HG03469 (cell line): ENCODE data around the gene TBXA2R.
A peak's percentile ranks its signal among the peaks of the same experiment; 100 is the strongest.
"Not testable (repeated sequence)": the region's sequence is repeated elsewhere in the genome, so short reads cannot be mapped to it uniquely, and the experiment has no call there.

Source experiments
- ATAC-seq: cut with Tn5 transposase; IDR thresholded peaks from one replicate; pipeline ENCODE4 v1.9.1; 2021; ENCODE audit warnings: mild to moderate bottlenecking, moderate library complexity, moderate number of reproducible peaks; ENCODE audit not compliant: unreplicated experiment

TBXA2R gene

DNA sequence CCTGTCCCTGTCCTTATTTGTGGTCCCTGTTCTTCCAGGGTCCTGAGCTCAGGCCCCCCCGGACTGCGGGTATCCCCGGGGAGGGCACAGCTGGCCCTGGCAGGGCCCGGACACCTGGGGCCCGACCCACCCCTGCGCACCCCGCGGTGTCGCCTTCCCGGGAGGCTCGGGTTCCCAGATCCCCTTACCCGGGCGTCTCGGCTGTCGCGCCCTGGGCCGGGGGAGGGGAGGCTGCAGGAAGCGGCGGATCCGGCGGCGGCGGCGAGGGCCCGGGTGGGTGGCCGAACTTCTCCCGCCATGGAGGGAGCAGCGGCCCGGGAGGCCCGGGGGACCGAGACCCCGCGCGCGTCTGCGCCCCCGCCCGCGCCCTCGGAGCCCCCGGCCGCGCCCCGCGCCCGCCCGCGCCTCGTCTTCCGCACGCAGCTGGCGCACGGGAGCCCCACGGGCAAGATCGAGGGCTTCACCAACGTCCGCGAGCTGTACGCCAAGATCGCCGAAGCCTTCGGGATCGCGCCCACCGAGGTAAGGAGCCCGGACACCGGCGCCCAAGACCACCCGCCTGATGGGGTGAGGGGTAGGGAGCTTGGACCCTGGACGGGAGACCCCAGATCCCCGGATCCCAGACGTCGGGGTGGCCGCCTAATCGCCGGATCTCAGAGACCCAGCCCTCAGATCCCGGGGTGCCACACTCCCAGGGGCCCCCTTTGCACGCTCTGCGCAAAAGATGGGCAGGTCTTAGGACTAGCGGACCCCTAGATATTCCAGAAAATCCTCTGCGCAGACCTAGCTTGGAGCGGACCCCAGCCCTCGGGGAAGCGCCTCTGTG lies 21.2 kb downstream of the TBXA2R start, which contains the start of gene GIPC3:
TSS of gene GIPC3 (plus strand) at position 178 of the 826 bp plus-strand sequence. CDS start at position 298, 120 bp downstream.
- no peak for ATAC-seq

GRCh38 chr19:3584036-3584802 lies 22.5 kb downstream of the TBXA2R start:
- ATAC-seq: not testable (repeated sequence)

DNA sequence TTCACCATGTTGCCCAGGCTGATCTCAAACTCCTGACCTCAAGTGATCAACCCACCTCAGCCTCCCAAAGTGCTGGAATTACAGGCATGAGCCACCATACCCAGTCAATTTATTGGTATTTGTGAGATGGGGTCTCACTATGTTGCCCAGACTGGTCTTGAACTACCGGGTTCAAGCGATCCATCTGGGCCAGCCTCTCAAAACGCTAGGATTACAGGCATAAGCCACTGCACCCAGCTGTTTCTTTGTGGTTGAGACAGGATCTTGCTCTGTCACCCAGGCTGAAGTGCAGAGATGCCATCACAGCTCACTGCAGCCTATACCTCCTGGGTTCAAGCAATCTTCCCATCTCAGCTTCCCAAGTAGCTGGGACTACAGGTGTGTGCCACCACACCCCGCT lies 24.9 kb downstream of the TBXA2R start:
- ATAC-seq: not testable (repeated sequence)

- no peak for ATAC-seq
These were observed 26.3 kb downstream of the TBXA2R start for GRCh38 chr19:3580156-3580934.

DNA sequence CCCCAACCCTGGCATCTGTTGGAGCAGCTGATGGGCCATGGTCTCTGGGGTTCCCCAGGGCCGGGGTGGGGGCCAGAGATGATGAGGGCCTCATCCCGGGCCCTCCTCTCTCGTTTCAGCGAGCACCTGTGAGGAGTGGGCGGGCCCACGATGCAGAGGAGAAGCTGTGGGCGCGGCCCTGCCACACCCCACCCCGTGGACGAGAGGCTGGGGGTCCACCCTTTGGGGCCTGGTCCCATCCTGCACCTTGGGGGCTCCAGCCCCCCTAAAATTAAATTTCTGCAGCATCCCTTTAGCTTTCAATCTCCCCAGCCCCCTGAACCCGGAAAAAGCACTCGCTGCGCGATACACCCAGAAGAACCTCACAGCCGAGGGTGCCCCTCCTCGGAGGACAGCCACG lies 28.3 kb downstream of the TBXA2R start:
- ATAC-seq: no peak

DNA sequence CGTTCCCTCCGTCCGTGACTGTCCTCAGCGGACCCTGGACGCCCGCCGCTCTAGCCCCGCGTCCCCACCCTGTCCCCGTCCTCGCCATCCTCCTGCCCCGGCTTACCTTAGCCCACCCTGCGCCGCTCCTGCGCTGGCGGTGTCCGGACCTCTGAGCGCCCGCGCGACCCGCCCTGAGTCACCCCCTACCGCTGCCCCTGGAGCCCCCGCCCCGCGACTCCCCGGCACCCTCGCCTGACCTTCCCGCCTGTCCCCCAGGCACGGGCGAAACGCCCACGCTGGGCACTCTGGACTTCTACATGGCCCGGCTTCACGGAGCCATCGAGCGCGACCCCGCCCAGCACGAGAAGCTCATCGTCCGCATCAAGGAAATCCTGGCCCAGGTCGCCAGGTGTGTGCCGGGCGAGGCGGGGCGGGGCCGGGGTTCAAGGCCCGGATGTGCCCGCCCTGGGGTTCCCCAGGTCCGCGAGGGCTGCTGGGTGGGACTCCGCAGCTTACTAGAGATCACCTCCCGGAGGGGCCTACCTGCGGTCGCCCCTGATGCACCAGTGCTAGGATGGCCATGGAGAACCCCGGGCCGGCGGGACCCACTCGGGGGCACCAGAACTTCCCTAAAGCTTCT lies 28.8 kb downstream of the TBXA2R start:
- no peak for ATAC-seq

DNA sequence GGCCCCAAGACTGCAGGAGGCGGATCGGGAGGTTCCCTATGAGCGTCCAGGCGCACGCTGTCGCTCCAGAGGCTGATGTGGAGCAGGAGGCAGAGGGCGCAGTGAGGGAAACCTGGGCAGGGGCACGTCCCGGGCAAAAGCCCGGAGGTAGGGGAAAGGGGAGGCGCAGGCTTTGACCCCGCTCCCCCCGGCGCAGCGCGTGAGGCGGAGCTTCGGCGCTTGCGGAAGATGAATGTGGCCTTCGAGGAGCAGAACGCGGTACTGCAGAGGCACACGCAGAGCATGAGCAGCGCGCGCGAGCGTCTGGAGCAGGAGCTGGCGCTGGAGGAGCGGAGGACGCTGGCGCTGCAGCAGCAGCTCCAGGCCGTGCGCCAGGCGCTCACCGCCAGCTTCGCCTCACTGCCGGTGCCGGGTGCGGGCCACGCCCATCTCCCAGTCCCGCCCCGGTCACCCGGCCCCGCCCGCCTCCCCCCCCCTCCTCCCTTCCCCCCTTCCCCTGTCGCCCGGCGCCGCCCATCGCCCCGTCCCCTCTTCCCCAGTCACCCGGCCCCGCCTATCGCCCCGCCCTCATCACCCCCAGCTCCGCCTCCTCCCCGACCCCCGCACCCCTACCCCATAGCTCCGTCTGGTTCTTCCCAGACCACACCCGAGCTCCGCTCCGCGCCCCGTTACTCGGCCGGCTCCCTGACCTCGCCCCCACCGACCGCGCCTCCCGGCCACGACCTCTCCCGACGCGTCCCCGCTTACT lies 29.8 kb downstream of the TBXA2R start:
- ATAC-seq: no peak

- no peak for ATAC-seq
These were observed 30.6 kb downstream of the TBXA2R start for GRCh38 chr19:3575949-3576673.

- ATAC-seq: no peak
These were observed 31.4 kb downstream of the TBXA2R start for GRCh38 chr19:3575260-3575741.

DNA sequence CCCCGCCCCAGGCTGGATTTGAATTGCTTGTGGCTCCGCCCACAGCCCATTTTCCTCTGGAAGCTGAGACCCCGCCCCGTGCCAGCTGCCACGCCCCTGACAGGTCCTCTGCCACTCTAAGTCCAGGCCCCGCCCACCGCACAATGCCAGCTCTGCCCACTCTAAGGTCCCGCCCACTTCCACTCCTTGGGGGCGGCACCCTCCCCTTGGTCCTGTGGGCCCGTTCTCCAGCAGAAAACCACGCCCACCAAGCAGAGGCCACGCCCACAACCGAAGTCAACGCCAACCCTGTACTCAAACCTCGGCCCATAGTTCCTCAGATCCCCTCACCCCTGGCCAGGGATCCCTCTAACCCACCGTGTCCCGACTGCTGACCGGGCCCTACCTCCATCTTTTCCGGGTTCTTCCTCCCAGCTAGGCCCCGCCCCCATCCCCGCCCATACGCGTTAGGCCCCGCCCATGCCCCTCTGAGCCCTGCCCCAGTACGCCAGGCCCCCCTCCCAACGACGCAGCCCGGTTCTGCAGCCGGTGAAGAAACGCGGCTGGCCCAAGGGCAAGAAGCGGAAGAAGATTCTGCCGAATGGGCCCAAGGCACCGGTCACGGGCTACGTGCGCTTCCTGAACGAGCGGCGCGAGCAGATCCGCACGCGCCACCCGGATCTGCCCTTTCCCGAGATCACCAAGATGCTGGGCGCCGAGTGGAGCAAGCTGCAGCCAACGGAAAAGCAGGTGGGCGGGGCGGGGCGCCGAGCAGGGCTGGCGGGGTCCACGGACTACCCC lies 32.6 kb downstream of the TBXA2R start:
- ATAC-seq: no peak

GRCh38 chr19:3573162-3573857 lies 33.4 kb downstream of the TBXA2R start:
- ATAC-seq: no peak

- ATAC-seq: no peak
These were observed 33.9 kb downstream of the TBXA2R start, which contains the start of gene HMG20B for GRCh38 chr19:3572855-3573161. Gene HMG20B, plus strand, starts transcription at chr19:3572944. Its CDS starts 366 bp downstream, at chr19:3573310.

DNA sequence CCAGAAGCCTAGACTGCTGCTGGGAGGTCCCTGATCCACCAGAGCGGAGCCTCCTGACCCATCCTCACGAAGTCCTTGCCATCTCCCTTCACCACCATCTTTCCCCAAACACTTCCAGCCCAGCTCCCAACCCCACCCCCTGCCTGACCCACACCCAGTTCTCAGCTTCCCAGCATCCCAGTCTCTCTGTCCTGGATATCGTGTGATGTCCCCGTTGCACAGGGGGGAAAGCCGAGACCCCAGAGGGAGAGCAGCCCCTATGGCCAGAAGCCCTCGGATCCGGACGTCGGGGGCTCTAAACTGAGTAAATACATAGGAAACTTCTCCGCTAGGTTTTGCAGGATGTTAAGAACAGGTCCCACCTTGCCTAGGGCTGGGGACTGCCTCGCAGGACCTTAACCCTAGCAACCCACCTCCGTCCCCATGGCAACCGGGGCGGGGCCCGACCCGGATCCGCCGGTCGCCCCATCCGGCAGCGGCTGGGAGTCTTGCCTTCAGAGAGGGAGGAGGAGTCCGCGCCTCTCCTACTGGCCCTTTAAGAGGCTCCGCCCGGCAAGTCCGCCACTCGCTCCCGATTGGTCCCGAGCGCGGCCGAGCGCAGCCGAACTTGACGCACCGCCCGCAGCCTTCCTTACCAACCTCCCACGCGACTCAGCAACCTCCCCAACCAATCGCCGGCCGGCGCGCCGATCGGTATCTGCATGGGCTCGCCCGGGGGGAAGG lies 34.4 kb downstream of the TBXA2R start:
- ATAC-seq: peak; percentile 76

GRCh38 chr19:3570606-3571011 lies 36.1 kb downstream of the TBXA2R start:
- ATAC-seq: no peak

DNA sequence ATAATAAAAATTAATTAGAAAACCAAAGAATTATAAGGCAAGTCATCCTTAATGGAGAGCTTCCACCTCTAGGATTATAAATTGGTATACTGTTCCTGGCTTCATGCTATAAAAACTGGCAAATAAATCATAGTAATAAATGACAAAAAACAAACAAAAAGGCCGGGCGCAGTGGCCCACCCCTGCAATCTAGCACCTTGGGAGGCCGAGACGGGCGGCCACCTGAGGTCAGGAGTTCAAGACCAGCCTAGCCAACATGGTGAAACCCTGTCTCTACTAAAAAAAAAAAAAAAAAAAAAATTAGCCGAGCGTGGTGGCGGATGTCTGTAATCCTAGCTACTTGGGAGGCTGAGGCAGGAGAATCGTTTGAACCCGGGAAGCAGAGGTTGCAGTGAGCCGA lies 36.6 kb downstream of the TBXA2R start:
- not testable (repeated sequence) for ATAC-seq

DNA sequence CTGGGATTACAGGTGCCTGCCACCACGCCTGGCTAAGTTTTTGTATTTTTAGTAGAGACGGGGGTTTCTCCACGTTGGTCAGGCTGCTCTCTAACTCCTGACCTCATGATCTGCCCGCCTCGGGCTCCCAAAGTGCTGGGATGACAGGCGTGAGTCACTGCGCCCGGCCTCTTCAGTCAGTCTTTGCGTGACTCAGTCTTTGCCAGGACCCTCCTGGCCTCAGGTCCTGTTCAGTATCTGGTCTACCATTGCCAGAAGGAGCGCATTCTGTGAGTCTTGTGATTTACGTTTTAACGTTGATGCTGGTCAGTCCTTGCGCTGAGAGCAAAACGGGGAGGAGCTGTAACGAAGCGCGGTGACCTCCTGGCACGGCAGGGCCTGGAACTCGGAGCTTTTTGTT lies 41.5 kb downstream of the TBXA2R start:
- ATAC-seq: no peak
